GM12878 (cell line): Measurements from ENCODE around the gene RCAN1. TPM values are rescaled to one million over a fixed set of nuclear protein-coding genes. Genes with fewer than 3 reads are reported as not detected.

Experiments used
- ATAC-seq: fragments of 200-7000 bp; cut with Tn5 transposase; 3 replicates; pipeline ENCODE4 v1.9.1; 2020; ENCODE audit warnings: mild to moderate bottlenecking, moderate library complexity
- BruUV-seq: library from RNA; stranded (reverse); fragments of 400-500 nt; replicated peaks from 2 replicates; lab custom pipeline; 2021; lab: Mats Ljungman, UMichigan
- CTCF ChIA-PET: fragments of 300-600 bp; sonication (Branson Sonifier 250); formaldehyde crosslinking; extraction: SDS; loops from one replicate; lab custom pipeline; 2021; ENCODE audit warnings: inconsistent platforms; lab: Yijun Ruan, JAX
- POLR2A ChIA-PET: fragments of 350-600 bp; formaldehyde crosslinking; extraction: SDS; loops from one replicate; lab custom pipeline; 2021; ENCODE audit warnings: inconsistent platforms; lab: Charles Lee
- RAD21 ChIA-PET: fragments of 300-600 bp; sonication (Branson Sonifier 250); formaldehyde crosslinking; loops from one replicate; lab custom pipeline; 2023; ENCODE audit warnings: antibody characterized with exemption; ENCODE audit not compliant: unreplicated experiment; lab: Charles Lee
- SMC1A ChIA-PET: fragments of 300-600 bp; sonication (Branson Sonifier 250); formaldehyde crosslinking; loops from one replicate; lab custom pipeline; 2023; ENCODE audit not compliant: unreplicated experiment, uncharacterized antibody; lab: Charles Lee
- DNase-seq: peaks from one replicate; pipeline ENCODE4 v3.0.0-alpha.2; 2011; ENCODE audit warnings: low read depth, low spot score
- FAIRE-seq: peaks from 3 replicates; lab custom pipeline; 2011; peaks lifted over from hg19 to GRCh38; lab: Jason Lieb, UNC
- H2AFZ ChIP-seq: 2 replicates; pipeline ENCODE4 v1.6.0; 2011; ENCODE audit warnings: low read depth, low read length, control low read depth; ENCODE audit not compliant: control insufficient read depth
- H3K27ac ChIP-seq: 2 replicates; pipeline ENCODE4 v1.5.1; 2011; ENCODE audit warnings: control low read depth; ENCODE audit not compliant: control insufficient read depth, insufficient read depth
- H3K27me3 ChIP-seq, 2 experiments: replicated peaks in 1 of 2; 2 replicates each; pipeline versions ENCODE4 v1.6.0 to v1.6.1; 2011; ENCODE audit warnings: low read length in 1 of 2; ENCODE audit not compliant: control insufficient read depth in 2 of 2, insufficient read depth in 2 of 2
- H3K36me3 ChIP-seq, 2 experiments: 2 replicates each; pipeline ENCODE4 v1.5.1; 2011; ENCODE audit warnings: low read length in 1 of 2; ENCODE audit not compliant: control insufficient read depth in 2 of 2, insufficient read depth in 2 of 2
- H3K4me1 ChIP-seq: 2 replicates; pipeline ENCODE4 v1.6.1; 2011; ENCODE audit warnings: mild to moderate bottlenecking, low read length, moderate library complexity, mixed read lengths; ENCODE audit not compliant: control insufficient read depth, insufficient read depth
- H3K4me2 ChIP-seq: 2 replicates; pipeline ENCODE4 v1.6.0; 2011; ENCODE audit warnings: control low read depth; ENCODE audit not compliant: control insufficient read depth, insufficient read depth
- H3K4me3 ChIP-seq: fragments of 200-600 bp; sonication (generic); 2 replicates; pipeline ENCODE4 v1.5.1; 2016
- H3K79me2 ChIP-seq: 2 replicates; pipeline ENCODE4 v1.6.0; 2011; ENCODE audit warnings: low read length; ENCODE audit not compliant: control insufficient read depth, insufficient read depth
- H3K9ac ChIP-seq: 2 replicates; pipeline ENCODE4 v1.8.0; 2011; ENCODE audit warnings: low read length, control low read depth, mixed read lengths; ENCODE audit not compliant: control insufficient read depth, insufficient read depth
- H3K9me3 ChIP-seq: replicated peaks from 3 replicates; pipeline ENCODE4 v1.5.1; 2011; ENCODE audit warnings: mild to moderate bottlenecking, low read length; ENCODE audit not compliant: control insufficient read depth, insufficient read depth
- H4K20me1 ChIP-seq: 2 replicates; pipeline ENCODE4 v1.6.0; 2011; ENCODE audit not compliant: control insufficient read depth, insufficient read depth
- BMI1 ChIP-seq: fragments of 450-650 bp; IDR thresholded peaks from 2 replicates; pipeline ENCODE4 v1.6.1; 2016; ENCODE audit warnings: mild to moderate bottlenecking, moderate library complexity, borderline replicate concordance
- BRCA1 ChIP-seq: IDR thresholded peaks from 2 replicates; pipeline ENCODE4 v1.6.1; 2011; ENCODE audit warnings: low read depth, low read length, improper control_type of control experiment
- EGR1 ChIP-seq, 2 experiments: IDR thresholded peaks; 1 replicate in 1 of 2; 2 replicates in 1 of 2; pipeline ENCODE4 v1.6.1; 2011 to 2012; ENCODE audit warnings: low read depth in 2 of 2, low read length in 2 of 2, borderline replicate concordance in 1 of 2, mild to moderate bottlenecking in 1 of 2, moderate library complexity in 1 of 2
- MYB ChIP-seq: fragments of 150-350 bp; IDR thresholded peaks from 2 replicates; pipeline ENCODE4 v1.6.1; 2014; ENCODE audit warnings: mild to moderate bottlenecking, low read depth, low read length, borderline replicate concordance
- NBN ChIP-seq: fragments of 450-650 bp; IDR thresholded peaks from 2 replicates; pipeline ENCODE4 v1.6.1; 2016
- NFYB ChIP-seq: IDR thresholded peaks from 2 replicates; pipeline ENCODE4 v1.6.1; 2011; ENCODE audit warnings: low read depth, mild to moderate bottlenecking, low read length, improper control_type of control experiment, moderate library complexity; ENCODE audit not compliant: insufficient read depth
- PAX8 ChIP-seq: fragments of 450-650 bp; IDR thresholded peaks from 2 replicates; pipeline ENCODE4 v1.6.1; 2017; ENCODE audit warnings: mild to moderate bottlenecking, moderate library complexity
- TCF12 ChIP-seq: IDR thresholded peaks from 2 replicates; pipeline ENCODE4 v1.6.1; 2011; ENCODE audit warnings: low read depth, mild to moderate bottlenecking, low read length
- ZNF622 ChIP-seq: fragments of 450-650 bp; IDR thresholded peaks from 2 replicates; pipeline ENCODE4 v1.6.1; 2017; ENCODE audit warnings: mild to moderate bottlenecking, inconsistent platforms
- WGBS: methylation state at CpG from one replicate; pipeline ENCODE4 v1.1.6; 2016; ENCODE audit warnings: low lambda C conversion rate; ENCODE audit not compliant: insufficient replicate concordance, insufficient coverage; ENCODE audit errors: missing lambda C conversion rate; 5-methylcytosine and 5-hydroxymethylcytosine counted together
- in situ Hi-C: fragments of 300-500 bp; cut with MboI; formaldehyde crosslinking; loops from 9 replicates; pipeline ENCODE4 v1.14.3; 2018; ENCODE audit warnings: mixed read lengths
- intact Hi-C: fragments of 100-400 bp; cut with micrococcal nuclease; formaldehyde crosslinking; loops from one replicate; pipeline ENCODE4 v1.14.2; 2022; ENCODE audit not compliant: unreplicated experiment
- polyA plus RNA-seq, 11 experiments: library from polyadenylated mRNA; depleted of rRNA in 4 of 11; unstranded in 6 of 11; stranded (reverse) in 5 of 11; fragments of >200 nt; fragmentation: Nextera tagmentation in 4 of 11; fragmentation: Illumina TruSeq in 1 of 11; extraction: Ambion mirVana in 4 of 11; extraction: Trizol in 1 of 11; gene quantifications; 1 replicate in 1 of 11; 2 replicates in 10 of 11; pipeline versions ENCODE4 v1.2.1 to v1.2.3, GENCODE V29; 2011 to 2016; ENCODE audit warnings: inconsistent platforms in 2 of 11, missing spikeins in 2 of 11, low read depth in 1 of 11
- total RNA-seq, 4 experiments: library from RNA; depleted of rRNA in 3 of 4; stranded (reverse); fragments of >200 nt in 3 of 4; fragmentation: Illumina TruSeq in 1 of 4; extraction: Trizol in 1 of 4; gene quantifications; 2 replicates each; pipeline versions ENCODE4 v1.2.1 to v1.2.3, GENCODE V29; 2013 to 2021
- TF ChIP-seq, protein P1 (sequence below): fragments of 450-650 bp; IDR thresholded peaks from 2 replicates; pipeline ENCODE4 v1.6.1; 2017; ENCODE audit warnings: antibody characterized with exemption, mild to moderate bottlenecking, moderate library complexity
- TF ChIP-seq, protein P2 (sequence below): fragments of 450-650 bp; IDR thresholded peaks from 2 replicates; pipeline ENCODE4 v1.6.1; 2017; ENCODE audit warnings: mild to moderate bottlenecking, low read depth, inconsistent platforms; ENCODE audit not compliant: poor library complexity, severe bottlenecking
- TF ChIP-seq, protein P3 (sequence below): fragments of 450-650 bp; IDR thresholded peaks from 2 replicates; pipeline ENCODE4 v1.6.1; 2018; ENCODE audit warnings: borderline replicate concordance, mild to moderate bottlenecking; ENCODE audit not compliant: partially characterized antibody
- TF ChIP-seq, protein P4 (sequence below): fragments of 450-650 bp; IDR thresholded peaks from 2 replicates; pipeline ENCODE4 v1.6.1; 2018; ENCODE audit warnings: mild to moderate bottlenecking, low read depth, moderate library complexity; ENCODE audit not compliant: partially characterized antibody

Gene RCAN1
- total and polyA plus RNA-seq, 10 of the 15 experiments (the other 5 are each of a cell fraction or from before 2014, with no cell fraction given), result 2.8 to 12.9 (median 10.5) TPM

DNA sequence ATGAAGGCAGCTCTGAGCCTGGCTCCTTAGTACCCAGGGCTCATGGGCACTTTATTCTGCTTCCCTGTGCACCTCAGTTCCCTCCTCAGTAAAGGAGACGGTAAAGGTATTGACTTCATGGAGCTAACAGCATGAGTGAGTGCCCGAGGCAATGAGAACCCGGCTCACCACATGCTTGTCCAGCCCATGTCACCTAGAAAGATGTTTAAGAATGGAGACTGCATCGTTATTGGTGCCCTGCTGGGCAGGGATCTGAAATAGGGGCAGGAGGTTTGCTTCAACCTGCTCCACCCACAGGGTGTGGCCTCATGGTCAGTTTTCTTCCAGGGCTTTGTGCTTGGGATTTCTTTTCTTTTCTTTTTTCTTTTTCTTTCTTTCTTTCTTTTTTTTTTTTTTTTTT lies 95.9 kb downstream of the RCAN1 start:
- H3K4me1 ChIP-seq, result peaks cover 7% of the 10 kb centered on the region; the same call in 1 of the 2 replicates
- no peak overlapping the region for H3K4me3 ChIP-seq
- H3K27ac ChIP-seq, result no peak overlapping the region
- H4K20me1 ChIP-seq, result no peaks in the 10 kb centered on the region
- intact Hi-C loops, result no loop called here
- ChIA-PET SMC1A (interaction anchor here (1.7 kb wide), 1 partner anchor 83 kb away, joined by 6 read pairs; no protein-coding TSS in a partner anchor), POLR2A (no interaction called here), CTCF (no interaction called here), RAD21 (no interaction called here)
- H3K9me3 ChIP-seq, result no peaks in the 10 kb centered on the region
- in situ Hi-C loops, result no loop called here
- no peak overlapping the region for H2AFZ ChIP-seq
- DNase-seq (no peak), FAIRE-seq (no peak), ATAC-seq (no peak)
- no TSS peak for BruUV-seq
- no peaks in the 10 kb centered on the region for H3K27me3 ChIP-seq
- H3K36me3 ChIP-seq, result peaks cover 0 to 2% of the 10 kb centered on the region in 2 experiments; a peak in 1 of 4 replicates
- H3K4me2 ChIP-seq, result no peak overlapping the region
- 65% methylated on average over 4 of the region's 4 CpGs for WGBS
- H3K79me2 ChIP-seq, result no peaks in the 10 kb centered on the region
- H3K9ac ChIP-seq, result no peak overlapping the region
- TF ChIP-seq PAX8 (no peak), TCF12 (no peak), NBN (no peak), NFYB (no peak), BMI1 (no peak), BRCA1 (no peak), ZNF622 (no peak), MYB (no peak), EGR1 (IDR thresholded peaks at IDR 0.05; ENCODE audit: borderline replicate concordance in 1 of 2, low read depth in 2 of 2, low read length in 2 of 2) (no peak)
- TF ChIP-seq, protein P1, sequence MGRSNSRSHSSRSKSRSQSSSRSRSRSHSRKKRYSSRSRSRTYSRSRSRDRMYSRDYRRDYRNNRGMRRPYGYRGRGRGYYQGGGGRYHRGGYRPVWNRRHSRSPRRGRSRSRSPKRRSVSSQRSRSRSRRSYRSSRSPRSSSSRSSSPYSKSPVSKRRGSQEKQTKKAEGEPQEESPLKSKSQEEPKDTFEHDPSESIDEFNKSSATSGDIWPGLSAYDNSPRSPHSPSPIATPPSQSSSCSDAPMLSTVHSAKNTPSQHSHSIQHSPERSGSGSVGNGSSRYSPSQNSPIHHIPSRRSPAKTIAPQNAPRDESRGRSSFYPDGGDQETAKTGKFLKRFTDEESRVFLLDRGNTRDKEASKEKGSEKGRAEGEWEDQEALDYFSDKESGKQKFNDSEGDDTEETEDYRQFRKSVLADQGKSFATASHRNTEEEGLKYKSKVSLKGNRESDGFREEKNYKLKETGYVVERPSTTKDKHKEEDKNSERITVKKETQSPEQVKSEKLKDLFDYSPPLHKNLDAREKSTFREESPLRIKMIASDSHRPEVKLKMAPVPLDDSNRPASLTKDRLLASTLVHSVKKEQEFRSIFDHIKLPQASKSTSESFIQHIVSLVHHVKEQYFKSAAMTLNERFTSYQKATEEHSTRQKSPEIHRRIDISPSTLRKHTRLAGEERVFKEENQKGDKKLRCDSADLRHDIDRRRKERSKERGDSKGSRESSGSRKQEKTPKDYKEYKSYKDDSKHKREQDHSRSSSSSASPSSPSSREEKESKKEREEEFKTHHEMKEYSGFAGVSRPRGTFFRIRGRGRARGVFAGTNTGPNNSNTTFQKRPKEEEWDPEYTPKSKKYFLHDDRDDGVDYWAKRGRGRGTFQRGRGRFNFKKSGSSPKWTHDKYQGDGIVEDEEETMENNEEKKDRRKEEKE, result no peak
- TF ChIP-seq, protein P2, sequence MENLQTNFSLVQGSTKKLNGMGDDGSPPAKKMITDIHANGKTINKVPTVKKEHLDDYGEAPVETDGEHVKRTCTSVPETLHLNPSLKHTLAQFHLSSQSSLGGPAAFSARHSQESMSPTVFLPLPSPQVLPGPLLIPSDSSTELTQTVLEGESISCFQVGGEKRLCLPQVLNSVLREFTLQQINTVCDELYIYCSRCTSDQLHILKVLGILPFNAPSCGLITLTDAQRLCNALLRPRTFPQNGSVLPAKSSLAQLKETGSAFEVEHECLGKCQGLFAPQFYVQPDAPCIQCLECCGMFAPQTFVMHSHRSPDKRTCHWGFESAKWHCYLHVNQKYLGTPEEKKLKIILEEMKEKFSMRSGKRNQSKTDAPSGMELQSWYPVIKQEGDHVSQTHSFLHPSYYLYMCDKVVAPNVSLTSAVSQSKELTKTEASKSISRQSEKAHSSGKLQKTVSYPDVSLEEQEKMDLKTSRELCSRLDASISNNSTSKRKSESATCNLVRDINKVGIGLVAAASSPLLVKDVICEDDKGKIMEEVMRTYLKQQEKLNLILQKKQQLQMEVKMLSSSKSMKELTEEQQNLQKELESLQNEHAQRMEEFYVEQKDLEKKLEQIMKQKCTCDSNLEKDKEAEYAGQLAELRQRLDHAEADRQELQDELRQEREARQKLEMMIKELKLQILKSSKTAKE, result no peak
- TF ChIP-seq, protein P3, sequence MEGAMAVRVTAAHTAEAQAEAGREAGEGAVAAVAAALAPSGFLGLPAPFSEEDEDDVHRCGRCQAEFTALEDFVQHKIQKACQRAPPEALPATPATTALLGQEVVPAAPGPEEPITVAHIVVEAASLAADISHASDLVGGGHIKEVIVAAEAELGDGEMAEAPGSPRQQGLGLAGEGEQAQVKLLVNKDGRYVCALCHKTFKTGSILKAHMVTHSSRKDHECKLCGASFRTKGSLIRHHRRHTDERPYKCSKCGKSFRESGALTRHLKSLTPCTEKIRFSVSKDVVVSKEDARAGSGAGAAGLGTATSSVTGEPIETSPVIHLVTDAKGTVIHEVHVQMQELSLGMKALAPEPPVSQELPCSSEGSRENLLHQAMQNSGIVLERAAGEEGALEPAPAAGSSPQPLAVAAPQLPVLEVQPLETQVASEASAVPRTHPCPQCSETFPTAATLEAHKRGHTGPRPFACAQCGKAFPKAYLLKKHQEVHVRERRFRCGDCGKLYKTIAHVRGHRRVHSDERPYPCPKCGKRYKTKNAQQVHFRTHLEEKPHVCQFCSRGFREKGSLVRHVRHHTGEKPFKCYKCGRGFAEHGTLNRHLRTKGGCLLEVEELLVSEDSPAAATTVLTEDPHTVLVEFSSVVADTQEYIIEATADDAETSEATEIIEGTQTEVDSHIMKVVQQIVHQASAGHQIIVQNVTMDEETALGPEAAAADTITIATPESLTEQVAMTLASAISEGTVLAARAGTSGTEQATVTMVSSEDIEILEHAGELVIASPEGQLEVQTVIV, result no peak
- TF ChIP-seq, protein P4, sequence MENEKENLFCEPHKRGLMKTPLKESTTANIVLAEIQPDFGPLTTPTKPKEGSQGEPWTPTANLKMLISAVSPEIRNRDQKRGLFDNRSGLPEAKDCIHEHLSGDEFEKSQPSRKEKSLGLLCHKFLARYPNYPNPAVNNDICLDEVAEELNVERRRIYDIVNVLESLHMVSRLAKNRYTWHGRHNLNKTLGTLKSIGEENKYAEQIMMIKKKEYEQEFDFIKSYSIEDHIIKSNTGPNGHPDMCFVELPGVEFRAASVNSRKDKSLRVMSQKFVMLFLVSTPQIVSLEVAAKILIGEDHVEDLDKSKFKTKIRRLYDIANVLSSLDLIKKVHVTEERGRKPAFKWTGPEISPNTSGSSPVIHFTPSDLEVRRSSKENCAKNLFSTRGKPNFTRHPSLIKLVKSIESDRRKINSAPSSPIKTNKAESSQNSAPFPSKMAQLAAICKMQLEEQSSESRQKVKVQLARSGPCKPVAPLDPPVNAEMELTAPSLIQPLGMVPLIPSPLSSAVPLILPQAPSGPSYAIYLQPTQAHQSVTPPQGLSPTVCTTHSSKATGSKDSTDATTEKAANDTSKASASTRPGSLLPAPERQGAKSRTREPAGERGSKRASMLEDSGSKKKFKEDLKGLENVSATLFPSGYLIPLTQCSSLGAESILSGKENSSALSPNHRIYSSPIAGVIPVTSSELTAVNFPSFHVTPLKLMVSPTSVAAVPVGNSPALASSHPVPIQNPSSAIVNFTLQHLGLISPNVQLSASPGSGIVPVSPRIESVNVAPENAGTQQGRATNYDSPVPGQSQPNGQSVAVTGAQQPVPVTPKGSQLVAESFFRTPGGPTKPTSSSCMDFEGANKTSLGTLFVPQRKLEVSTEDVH, result no peak
